Parietal lobe (tissue), 1 donor: Measurements from ENCODE around the gene OR11H1. TPM values are rescaled to one million over a fixed set of nuclear protein-coding genes. Genes with fewer than 3 reads are reported as not detected.

ENCODE experiments used
- total RNA-seq: library from RNA; depleted of rRNA; stranded (reverse); fragments of >200 nt; gene quantifications from one replicate; pipeline ENCODE4 v1.2.3, GENCODE V29; 2014

Gene OR11H1
- total RNA-seq, result not detected

GRCh38 chr22:15527892-15528291 is at the start of gene OR11H1:
OR11H1 (plus strand) TSS chr22:15528192; CDS start chr22:15528192, 0 bp downstream.

Other genes with a start within 250 kb of the OR11H1 start
- gene POTEH, start 161.8 kb downstream of the OR11H1 start, total RNA-seq, result not detected